Measurements from ENCODE around the gene RGS18. TPM values are rescaled to one million over a fixed set of nuclear protein-coding genes. Genes with fewer than 3 reads are reported as not detected.
"Not testable (repeated sequence)": the region's sequence is repeated elsewhere in the genome, so short reads cannot be mapped to it uniquely, and the experiment has no call there.

RGS18 gene
- total RNA-seq, 8 experiments from 2014 or later: 0.40 to 2.0 (median 0.41) TPM; not detected in 5

DNA sequence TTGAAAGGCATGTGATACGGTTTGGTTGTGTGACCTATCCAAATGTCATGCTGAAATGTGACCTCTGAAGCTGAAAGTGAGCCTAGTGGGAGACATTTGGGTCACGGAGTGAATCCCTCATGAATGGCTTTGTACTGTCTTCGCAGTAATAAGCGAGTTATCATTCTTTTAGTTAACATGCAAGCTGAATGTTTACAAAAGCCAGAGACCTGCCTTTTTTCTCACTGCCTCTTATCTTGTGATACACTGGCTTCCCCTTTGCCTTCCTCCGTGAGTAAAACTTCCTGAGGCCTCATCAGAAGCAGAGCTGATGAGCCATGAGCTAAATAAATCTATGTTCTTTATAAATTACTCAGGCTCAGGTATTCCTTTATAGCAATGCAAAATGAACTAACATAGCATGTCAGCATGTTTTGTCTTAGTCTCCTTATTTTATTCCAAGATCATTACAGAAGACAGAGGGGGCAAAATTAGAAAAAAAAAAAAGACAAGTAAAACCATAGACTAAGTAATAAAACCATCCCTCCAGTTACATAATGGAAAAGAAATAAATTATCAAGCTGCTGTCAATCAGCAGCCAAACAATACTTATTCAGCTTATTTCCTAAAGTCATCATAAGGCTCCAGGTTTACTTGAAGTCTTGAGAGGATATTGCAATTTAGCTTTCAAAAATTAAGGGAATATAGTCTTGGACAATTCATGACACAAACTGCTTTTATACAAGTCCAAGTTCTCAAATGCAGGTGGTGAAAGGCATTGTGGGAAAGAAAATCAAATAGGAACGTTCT is 12.1 kb downstream of the RGS18 start:
- in situ Hi-C loops (cut with MboI; ENCODE audit: low pct_unique_long_range_greater_than_20kb in 2 of 9, low sequenced_read_pairs in 9 of 9, unreplicated experiment in 9 of 9): no loop called here
- Histone ChIP-seq H3K4me1 (replicated peaks in 1 of 2) (no peaks in the 10 kb centered on the region), H3K27ac (no peak overlapping the region), H3K4me3 (no peak overlapping the region)
- WGBS, 10 experiments: 0 to 90% (median 60%) methylated on average over 1 to 6 of the region's 6 CpGs
- ATAC-seq (replicated peaks in 6 of 8): no peak

DNA sequence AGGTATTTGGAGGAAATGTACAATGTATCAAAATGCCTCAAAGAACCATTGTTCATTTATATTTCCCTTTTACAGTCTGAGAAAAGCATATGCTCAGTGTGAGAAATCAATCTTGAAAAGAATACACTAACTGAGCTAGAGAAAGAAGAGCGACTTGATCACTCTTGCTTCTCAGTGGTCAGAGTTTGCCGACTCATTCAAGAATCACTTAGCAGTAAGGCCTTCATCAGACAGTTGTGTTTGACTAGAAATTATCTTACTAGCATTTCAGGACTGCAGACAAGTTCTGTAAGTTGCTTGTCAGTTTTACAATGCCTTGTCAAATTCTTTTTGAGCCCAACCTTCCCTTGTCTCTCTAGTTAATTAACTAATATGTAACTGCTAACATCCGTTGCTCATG is 12.9 kb downstream of the RGS18 start:
- no peak for ATAC-seq (replicated peaks in 6 of 8)
- no peak overlapping the region for H3K4me3 ChIP-seq
- in situ Hi-C loops (cut with MboI; ENCODE audit: low pct_unique_long_range_greater_than_20kb in 2 of 9, low sequenced_read_pairs in 9 of 9, unreplicated experiment in 9 of 9): no loop called here
- no peak overlapping the region for H3K27ac ChIP-seq
- 29 to 96% (median 84%) methylated on average over 1 to 3 of the region's 3 CpGs; no CpG with 5 or more reads in 1 of the 10 experiments for WGBS, 10 experiments
- no peaks in the 10 kb centered on the region for H3K4me1 ChIP-seq (replicated peaks in 1 of 2)

DNA sequence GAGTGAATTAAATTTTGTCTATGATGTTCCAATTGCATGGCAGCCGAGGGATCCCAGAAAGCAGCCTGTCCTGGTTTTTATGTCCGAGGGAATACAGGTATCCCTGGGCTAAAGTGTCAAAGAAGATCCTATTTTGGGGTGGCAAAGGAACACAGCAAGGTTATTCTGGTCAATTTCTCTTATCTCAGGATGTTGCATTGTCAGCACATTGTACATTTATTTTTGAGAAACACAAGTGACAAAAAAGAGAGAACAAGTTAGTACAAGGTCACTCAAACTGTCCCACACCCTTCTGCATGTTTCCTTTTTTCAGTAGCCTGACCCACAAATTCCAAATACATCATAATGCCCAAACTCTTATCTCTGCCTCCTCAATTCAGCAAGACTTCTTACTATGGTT is 17.7 kb downstream of the RGS18 start:
- no peak for ATAC-seq (replicated peaks in 6 of 8)

DNA sequence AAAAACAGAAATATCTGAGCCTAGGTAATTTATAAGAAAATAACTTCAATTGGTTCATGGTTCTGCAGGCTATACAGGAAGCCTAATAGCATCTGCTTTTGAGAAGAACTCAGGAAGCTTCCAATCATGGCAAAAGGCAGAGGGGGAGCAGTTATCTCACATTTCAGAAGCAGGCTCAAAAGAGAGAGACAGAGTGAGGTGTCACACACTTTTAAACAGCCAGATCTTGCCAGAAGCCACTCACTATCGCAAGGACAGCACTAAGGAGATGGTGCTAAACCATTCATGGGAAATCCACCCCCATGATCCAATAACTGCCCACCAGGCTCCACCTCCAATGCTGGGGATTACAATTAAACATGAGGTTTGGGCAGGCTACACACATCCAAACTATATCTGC is 25.5 kb downstream of the RGS18 start:
- H3K27ac ChIP-seq: no peak overlapping the region
- 43 to 100% (median 78%) methylated on average over 1 of the region's 1 CpG; no CpG with 5 or more reads in 4 of the 10 experiments for WGBS, 10 experiments
- no peak overlapping the region for H3K4me3 ChIP-seq
- in situ Hi-C loops (cut with MboI; ENCODE audit: low pct_unique_long_range_greater_than_20kb in 2 of 9, low sequenced_read_pairs in 9 of 9, unreplicated experiment in 9 of 9): no loop called here
- no peaks in the 10 kb centered on the region for H3K4me1 ChIP-seq (replicated peaks in 1 of 2)
- no peak for ATAC-seq (replicated peaks in 6 of 8)

More for the DNA sequence above, 17.7 kb downstream of the RGS18 start:
- in situ Hi-C loops (cut with MboI; ENCODE audit: low pct_unique_long_range_greater_than_20kb in 2 of 9, low sequenced_read_pairs in 9 of 9, unreplicated experiment in 9 of 9): no loop called here
- no peak overlapping the region for H3K27ac ChIP-seq
- H3K4me1 ChIP-seq (replicated peaks in 1 of 2): no peaks in the 10 kb centered on the region
- 6 to 100% (median 88%) methylated on average over 1 to 2 of the region's 2 CpGs; no CpG with 5 or more reads in 5 of the 10 experiments for WGBS, 10 experiments
- no peak overlapping the region for H3K4me3 ChIP-seq

DNA sequence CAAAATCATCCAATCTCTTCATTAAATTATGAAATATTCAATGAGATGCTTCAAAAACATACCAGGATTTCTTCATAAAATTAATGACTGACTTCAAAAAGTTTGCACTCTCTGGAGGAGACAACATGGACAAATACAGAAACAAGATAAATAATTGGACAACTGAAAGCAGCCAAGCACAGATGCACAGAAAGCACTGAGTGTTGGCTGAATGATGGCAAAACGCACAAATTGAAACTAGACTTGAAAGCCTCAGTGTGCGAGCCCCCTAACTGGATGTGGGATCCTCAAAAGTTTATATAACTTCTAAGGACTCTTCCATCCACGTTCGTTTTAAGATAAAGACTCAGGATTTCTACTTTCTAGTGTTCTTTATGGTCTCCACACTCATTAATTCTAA is 27.9 kb downstream of the RGS18 start:
- no peak for ATAC-seq (replicated peaks in 6 of 8)
- 3 to 94% (median 82%) methylated on average over 3 to 4 of the region's 4 CpGs; no CpG with 5 or more reads in 1 of the 10 experiments for WGBS, 10 experiments

DNA sequence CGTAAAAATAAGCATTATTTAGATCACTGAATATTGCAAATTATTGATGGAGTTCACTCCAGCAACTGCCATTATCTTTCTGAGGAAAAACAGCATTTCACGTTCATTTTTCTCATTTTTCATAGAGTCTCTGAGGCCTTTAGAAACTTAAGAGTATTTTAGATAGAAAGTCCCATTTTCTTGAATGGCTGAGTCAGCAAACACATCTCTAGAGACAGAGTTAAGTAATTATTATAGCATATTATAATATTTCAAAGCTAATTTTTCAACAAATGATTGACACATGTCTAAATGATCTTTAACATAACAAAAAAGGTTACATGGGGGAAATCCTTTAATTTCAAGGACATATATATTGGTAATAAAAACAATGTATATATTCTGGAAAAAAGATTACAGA is 31.8 kb downstream of the RGS18 start:
- no peak for ATAC-seq (replicated peaks in 6 of 8)
- H3K27ac ChIP-seq: no peak overlapping the region
- 18 to 96% (median 75%) methylated on average over 1 to 2 of the region's 2 CpGs for WGBS, 10 experiments
- no peak overlapping the region for H3K4me3 ChIP-seq
- in situ Hi-C loops (cut with MboI; ENCODE audit: low pct_unique_long_range_greater_than_20kb in 2 of 9, low sequenced_read_pairs in 9 of 9, unreplicated experiment in 9 of 9): no loop called here
- no peaks in the 10 kb centered on the region for H3K4me1 ChIP-seq (replicated peaks in 1 of 2)

More for the DNA sequence above, 27.9 kb downstream of the RGS18 start:
- in situ Hi-C loops (cut with MboI; ENCODE audit: low pct_unique_long_range_greater_than_20kb in 2 of 9, low sequenced_read_pairs in 9 of 9, unreplicated experiment in 9 of 9): no loop called here
- Histone ChIP-seq H3K4me1 (replicated peaks in 1 of 2) (no peaks in the 10 kb centered on the region), H3K27ac (no peak overlapping the region), H3K4me3 (no peak overlapping the region)

DNA sequence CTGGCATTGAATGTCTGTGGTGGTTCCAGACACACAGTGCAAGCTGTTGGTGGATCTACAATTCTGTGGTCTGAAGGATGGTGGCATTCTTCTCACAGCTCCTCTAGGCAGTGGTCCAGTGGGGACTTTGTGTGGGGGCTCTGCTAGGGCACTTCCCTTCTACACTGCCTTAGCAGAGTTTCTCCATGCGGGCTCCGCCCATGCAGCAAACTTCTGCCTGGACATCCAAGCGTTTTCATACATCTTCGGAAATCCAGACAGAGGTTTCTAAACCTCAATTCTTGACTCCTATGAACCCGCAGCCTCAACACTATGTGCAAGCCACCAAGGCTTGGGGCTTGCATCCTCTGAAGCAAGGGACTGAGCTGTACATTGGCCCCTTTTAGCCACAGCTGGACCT is 43.0 kb downstream of the RGS18 start:
- no peak for ATAC-seq (replicated peaks in 6 of 8)
- in situ Hi-C loops (cut with MboI; ENCODE audit: low pct_unique_long_range_greater_than_20kb in 2 of 9, low sequenced_read_pairs in 9 of 9, unreplicated experiment in 9 of 9): no loop called here

DNA sequence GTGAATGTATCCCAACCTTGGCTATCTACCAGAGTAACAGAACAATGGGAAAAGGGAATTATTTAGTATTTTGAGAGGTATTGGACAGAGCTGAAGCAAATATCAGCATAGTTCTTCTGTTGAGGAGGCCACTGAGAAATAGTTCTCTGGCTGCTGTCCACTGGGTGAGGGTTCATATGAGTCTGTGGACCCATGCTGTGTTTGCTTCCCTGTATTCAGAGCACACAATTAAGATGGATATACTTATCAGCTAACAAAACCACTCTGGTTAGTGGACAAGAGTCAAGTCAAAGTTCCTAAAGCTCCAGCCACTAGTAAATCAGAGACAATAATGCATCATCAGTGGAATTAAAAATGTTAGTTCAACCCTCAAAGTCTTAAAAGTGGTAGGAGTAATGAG is 66.1 kb downstream of the RGS18 start:
- in situ Hi-C loops (cut with MboI; ENCODE audit: low pct_unique_long_range_greater_than_20kb in 2 of 9, low sequenced_read_pairs in 9 of 9, unreplicated experiment in 9 of 9): no loop called here
- Histone ChIP-seq H3K27ac (no peak overlapping the region), H3K4me3 (no peak overlapping the region), H3K4me1 (replicated peaks in 1 of 2) (no peaks in the 10 kb centered on the region)
- ATAC-seq (replicated peaks in 6 of 8): no peak

More for the DNA sequence above, 43.0 kb downstream of the RGS18 start:
- 20 to 92% (median 81%) methylated on average over 1 to 5 of the region's 5 CpGs; no CpG with 5 or more reads in 3 of the 10 experiments for WGBS, 10 experiments
- Histone ChIP-seq H3K27ac (no peak overlapping the region), H3K4me3 (no peak overlapping the region), H3K4me1 (replicated peaks in 1 of 2) (no peaks in the 10 kb centered on the region)

DNA sequence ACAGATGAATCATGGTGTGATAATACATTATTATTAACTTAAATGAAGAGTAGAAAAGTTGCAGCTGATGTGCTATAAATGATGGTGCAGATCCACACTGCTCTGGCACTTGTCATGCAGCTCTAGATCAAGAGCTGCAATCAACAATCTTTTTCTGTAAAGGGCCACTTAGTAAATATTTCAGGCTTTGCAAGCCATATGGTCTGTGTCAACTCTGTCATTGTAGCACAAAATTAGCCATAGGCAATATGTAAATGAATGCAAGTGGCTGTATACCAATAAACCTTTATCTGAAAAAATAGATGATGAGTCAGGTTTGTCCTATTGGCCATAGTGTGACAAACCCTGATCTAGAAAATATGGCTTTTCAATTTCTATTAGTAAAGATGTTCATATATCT is 66.6 kb downstream of the RGS18 start:
- in situ Hi-C loops (cut with MboI; ENCODE audit: low pct_unique_long_range_greater_than_20kb in 2 of 9, low sequenced_read_pairs in 9 of 9, unreplicated experiment in 9 of 9): no loop called here
- Histone ChIP-seq H3K4me3 (no peak overlapping the region), H3K4me1 (replicated peaks in 1 of 2) (no peaks in the 10 kb centered on the region), H3K27ac (no peak overlapping the region)
- ATAC-seq (replicated peaks in 6 of 8): no peak

DNA sequence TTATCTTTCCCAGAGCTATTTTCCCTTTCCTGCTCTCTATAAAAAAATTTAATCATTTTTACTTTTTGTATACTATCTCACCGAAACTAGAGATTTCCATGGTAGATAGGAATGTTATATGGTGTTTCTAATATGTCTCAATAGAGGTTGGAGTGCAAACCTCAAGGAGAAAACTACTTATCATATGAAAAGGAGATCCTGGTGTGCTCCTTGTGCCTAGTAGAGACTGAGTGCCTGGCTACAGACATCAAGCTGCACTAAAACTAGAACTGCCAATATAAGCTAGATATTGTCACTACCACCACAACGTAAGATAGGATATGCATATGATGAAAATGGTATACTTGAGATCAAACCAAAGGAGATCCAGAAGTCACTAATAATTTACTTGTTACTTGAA is 67.0 kb downstream of the RGS18 start:
- no peak for ATAC-seq (replicated peaks in 6 of 8)
- no peaks in the 10 kb centered on the region for H3K4me1 ChIP-seq (replicated peaks in 1 of 2)
- H3K27ac ChIP-seq: no peak overlapping the region
- WGBS, 10 experiments: 21 to 90% (median 81%) methylated on average over 2 of the region's 2 CpGs; no CpG with 5 or more reads in 2 of the 10 experiments
- H3K4me3 ChIP-seq: no peak overlapping the region
- in situ Hi-C loops (cut with MboI; ENCODE audit: low pct_unique_long_range_greater_than_20kb in 2 of 9, low sequenced_read_pairs in 9 of 9, unreplicated experiment in 9 of 9): no loop called here

DNA sequence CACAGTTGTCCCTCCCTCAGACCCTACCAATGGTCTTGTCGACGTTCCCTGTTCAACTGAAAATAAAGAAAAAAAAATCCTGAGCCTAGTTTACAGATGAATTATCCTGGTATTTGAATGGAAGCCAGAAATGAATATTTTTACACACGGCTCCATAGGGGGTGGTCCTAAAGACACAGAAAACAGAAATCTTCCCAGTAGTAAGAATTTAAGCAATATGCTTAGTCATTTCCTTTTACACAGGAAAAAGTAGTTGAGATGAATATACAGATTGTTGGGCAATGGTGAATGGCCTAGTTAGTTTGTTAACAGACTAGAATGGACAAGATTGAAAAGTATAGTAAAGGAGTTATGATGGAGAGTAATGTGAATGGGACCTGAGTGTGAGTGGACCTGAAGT is 67.4 kb downstream of the RGS18 start:
- no peak for ATAC-seq (replicated peaks in 6 of 8)
- no peaks in the 10 kb centered on the region for H3K4me1 ChIP-seq (replicated peaks in 1 of 2)
- no peak overlapping the region for H3K4me3 ChIP-seq
- 0 to 100% (median 81%) methylated on average over 1 to 3 of the region's 3 CpGs; no CpG with 5 or more reads in 1 of the 10 experiments for WGBS, 10 experiments
- in situ Hi-C loops (cut with MboI; ENCODE audit: low pct_unique_long_range_greater_than_20kb in 2 of 9, low sequenced_read_pairs in 9 of 9, unreplicated experiment in 9 of 9): no loop called here
- H3K27ac ChIP-seq: no peak overlapping the region

DNA sequence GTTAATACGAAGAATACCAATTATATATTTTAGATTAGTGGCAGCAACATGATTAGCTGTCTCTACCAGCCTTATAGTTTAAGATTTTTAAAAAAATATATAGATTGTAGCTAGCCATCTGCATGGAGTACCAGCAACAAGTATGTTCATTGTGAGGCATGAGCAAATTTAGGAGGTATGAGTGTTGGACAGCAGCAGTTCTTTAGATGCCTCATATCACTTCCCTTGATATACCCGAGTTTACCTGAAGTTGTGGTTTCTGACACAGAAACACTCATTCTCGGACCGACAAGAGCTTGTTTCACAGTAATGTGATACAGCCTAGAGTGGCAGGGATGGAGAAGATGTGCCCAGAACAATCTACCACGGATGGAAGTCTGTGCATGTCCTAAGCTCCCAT is 69.1 kb downstream of the RGS18 start:
- no peaks in the 10 kb centered on the region for H3K4me1 ChIP-seq (replicated peaks in 1 of 2)
- in situ Hi-C loops (cut with MboI; ENCODE audit: low pct_unique_long_range_greater_than_20kb in 2 of 9, low sequenced_read_pairs in 9 of 9, unreplicated experiment in 9 of 9): no loop called here
- no peak overlapping the region for H3K4me3 ChIP-seq
- no peak overlapping the region for H3K27ac ChIP-seq
- 17 to 100% (median 90%) methylated on average over 1 to 5 of the region's 5 CpGs for WGBS, 10 experiments
- no peak for ATAC-seq (replicated peaks in 6 of 8)

DNA sequence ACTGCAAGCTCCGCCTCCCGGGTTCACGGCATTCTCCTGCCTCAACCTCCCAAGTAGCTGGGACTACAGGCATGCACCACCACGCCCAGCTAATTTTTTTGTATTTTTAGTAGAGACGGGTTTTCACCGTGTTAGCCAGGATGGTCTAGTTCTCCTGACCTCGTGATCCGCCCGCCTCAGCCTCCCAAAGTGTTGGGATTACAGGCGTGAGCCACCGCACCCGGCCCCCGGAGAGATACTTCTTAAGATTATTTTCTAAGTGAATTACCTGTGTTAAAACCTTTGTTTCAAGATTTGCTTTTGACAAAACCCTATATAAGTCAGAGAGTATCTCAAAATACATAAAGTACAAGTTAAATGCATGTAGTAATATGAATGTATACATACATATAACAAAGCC is 69.7 kb downstream of the RGS18 start:
- H3K27ac ChIP-seq; in situ Hi-C loops (cut with MboI; ENCODE audit: low pct_unique_long_range_greater_than_20kb in 2 of 9, low sequenced_read_pairs in 9 of 9, unreplicated experiment in 9 of 9); H3K4me1 ChIP-seq (replicated peaks in 1 of 2); H3K4me3 ChIP-seq; ATAC-seq (replicated peaks in 6 of 8): not testable (repeated sequence)
- 49 to 100% (median 93%) methylated on average over 1 to 13 of the region's 13 CpGs for WGBS, 10 experiments

DNA sequence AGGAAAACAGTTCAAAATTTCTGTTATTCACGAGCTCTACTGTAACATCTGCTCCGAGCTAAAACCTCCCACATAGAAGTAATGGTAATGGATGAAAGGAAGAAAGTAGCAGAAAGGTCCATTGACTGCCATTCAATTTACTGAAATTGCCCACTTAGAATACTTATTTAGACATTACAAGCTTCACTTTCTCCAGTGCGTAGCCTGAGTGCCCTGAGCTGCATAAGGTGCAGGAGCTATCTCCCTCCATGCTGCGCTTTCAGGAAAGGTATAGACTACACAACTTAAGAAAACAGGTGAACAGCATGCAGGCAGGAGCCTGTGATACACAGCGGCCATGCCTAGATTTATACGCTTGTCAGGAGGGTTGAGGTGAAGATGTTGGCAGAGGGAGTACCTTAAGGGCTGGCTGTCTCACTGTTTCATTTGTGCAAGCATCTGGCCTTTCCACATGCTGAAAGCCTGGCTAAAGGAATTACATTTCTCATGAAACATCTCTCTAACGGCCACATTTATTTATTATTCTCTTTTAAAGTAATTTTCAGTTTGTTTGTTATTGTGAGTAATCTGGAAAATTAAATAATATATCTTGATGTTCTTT is 74.7 kb downstream of the RGS18 start:
- WGBS, 10 experiments: 26 to 96% (median 92%) methylated on average over 2 to 7 of the region's 7 CpGs; no CpG with 5 or more reads in 1 of the 10 experiments
- Histone ChIP-seq H3K4me1 (replicated peaks in 1 of 2) (no peaks in the 10 kb centered on the region), H3K4me3 (no peak overlapping the region), H3K27ac (no peak overlapping the region)
- no peak for ATAC-seq (replicated peaks in 6 of 8)
- in situ Hi-C loops (cut with MboI; ENCODE audit: low pct_unique_long_range_greater_than_20kb in 2 of 9, low sequenced_read_pairs in 9 of 9, unreplicated experiment in 9 of 9): no loop called here

All from motor neuron (in vitro differentiated cells).